Vagina (tissue), 2 donors: ENCODE data around the gene TMEM91.

Experiments
- POLR2A ChIP-seq, 2 donors: fragments of 450-650 bp; IDR thresholded peaks; one replicate each; pipeline ENCODE4 v1.6.1; 2017; ENCODE audit warnings: antibody characterized with exemption in 2 of 2, mild to moderate bottlenecking in 2 of 2, moderate library complexity in 2 of 2
- TF ChIP-seq, protein P1 (sequence below), 3 experiments: fragments of 450-650 bp in 2 of 3; fragments of 200-600 bp in 1 of 3; sonication (generic) in 1 of 3; IDR thresholded peaks; one replicate each; pipeline ENCODE4 v1.5.1; 2017 to 2019; ENCODE audit warnings: antibody characterized with exemption in 3 of 3, mild to moderate bottlenecking in 2 of 3, moderate library complexity in 2 of 3

GRCh38 chr19:41367848-41368301 lies 8.5 kb upstream of the TMEM91 start:
- TF ChIP-seq, protein P1, sequence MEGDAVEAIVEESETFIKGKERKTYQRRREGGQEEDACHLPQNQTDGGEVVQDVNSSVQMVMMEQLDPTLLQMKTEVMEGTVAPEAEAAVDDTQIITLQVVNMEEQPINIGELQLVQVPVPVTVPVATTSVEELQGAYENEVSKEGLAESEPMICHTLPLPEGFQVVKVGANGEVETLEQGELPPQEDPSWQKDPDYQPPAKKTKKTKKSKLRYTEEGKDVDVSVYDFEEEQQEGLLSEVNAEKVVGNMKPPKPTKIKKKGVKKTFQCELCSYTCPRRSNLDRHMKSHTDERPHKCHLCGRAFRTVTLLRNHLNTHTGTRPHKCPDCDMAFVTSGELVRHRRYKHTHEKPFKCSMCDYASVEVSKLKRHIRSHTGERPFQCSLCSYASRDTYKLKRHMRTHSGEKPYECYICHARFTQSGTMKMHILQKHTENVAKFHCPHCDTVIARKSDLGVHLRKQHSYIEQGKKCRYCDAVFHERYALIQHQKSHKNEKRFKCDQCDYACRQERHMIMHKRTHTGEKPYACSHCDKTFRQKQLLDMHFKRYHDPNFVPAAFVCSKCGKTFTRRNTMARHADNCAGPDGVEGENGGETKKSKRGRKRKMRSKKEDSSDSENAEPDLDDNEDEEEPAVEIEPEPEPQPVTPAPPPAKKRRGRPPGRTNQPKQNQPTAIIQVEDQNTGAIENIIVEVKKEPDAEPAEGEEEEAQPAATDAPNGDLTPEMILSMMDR (IDR thresholded peaks at IDR 0.05), result no peak
- no peak for TF ChIP-seq POLR2A (IDR thresholded peaks at IDR 0.05)
